Measurements from ENCODE around the gene PRAC2. TPM values are rescaled to one million over a fixed set of nuclear protein-coding genes. Genes with fewer than 3 reads are reported as not detected.

The PRAC2 gene
- total RNA-seq, 4 donors from 2014 or later: not detected

DNA sequence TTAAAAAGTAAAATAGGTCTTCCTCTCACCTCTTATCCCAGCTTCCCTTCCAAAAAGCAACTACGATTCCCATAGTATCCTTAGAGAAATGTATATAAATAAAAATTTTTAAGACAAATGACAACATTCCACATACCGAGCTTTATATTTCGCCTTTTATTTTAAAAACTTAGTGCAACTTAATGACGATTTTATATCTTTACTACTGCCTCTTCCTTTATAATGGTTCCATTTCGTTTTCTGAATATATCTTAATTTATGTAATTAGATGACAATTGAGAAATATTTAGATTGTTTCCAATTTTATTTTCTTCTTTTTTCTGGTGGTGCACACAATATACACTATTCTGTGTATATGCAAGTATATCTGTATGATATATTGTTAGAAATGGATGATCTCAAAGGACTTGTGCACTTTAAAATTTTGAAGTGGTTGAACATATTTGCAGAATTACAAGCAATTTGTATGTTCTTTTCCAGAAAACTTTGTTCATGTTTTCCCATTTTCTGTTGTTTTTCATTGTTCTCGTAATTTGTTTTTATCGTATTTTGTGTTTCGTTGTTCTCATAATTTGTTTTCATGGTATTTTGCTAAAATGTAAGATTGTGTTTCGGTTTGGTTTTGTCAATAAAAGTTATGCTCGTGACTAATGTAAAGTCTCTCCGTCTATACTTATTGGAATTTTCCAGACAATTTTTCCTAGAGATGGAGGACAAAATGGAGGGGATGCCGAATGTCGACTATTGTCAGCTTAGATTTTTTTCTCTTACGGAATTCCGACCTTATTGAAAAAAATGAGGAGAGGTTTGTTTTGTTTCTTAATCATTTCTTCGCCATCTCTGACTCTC, 26.0 kb downstream of the PRAC2 start:
- Histone ChIP-seq H3K9me3 (no peaks in the 10 kb centered on the region), H3K27ac (no peak overlapping the region), H3K4me1 (peaks cover 14% of the 10 kb centered on the region), H3K27me3 (peaks cover 100% of the 10 kb centered on the region), H3K36me3 (no peaks in the 10 kb centered on the region), H3K4me3 (no peak overlapping the region)
- no peak for DNase-seq (ENCODE audit: low spot score in 2 of 2)
- 37% methylated on average over 16 of the region's 16 CpGs for WGBS
- TF ChIP-seq POLR2A (IDR thresholded peaks at IDR 0.05) (no peak), POLR2AphosphoS5 (IDR thresholded peaks at IDR 0.05) (no peak), EP300 (IDR thresholded peaks at IDR 0.05) (no peak)
- TF ChIP-seq, protein P1, sequence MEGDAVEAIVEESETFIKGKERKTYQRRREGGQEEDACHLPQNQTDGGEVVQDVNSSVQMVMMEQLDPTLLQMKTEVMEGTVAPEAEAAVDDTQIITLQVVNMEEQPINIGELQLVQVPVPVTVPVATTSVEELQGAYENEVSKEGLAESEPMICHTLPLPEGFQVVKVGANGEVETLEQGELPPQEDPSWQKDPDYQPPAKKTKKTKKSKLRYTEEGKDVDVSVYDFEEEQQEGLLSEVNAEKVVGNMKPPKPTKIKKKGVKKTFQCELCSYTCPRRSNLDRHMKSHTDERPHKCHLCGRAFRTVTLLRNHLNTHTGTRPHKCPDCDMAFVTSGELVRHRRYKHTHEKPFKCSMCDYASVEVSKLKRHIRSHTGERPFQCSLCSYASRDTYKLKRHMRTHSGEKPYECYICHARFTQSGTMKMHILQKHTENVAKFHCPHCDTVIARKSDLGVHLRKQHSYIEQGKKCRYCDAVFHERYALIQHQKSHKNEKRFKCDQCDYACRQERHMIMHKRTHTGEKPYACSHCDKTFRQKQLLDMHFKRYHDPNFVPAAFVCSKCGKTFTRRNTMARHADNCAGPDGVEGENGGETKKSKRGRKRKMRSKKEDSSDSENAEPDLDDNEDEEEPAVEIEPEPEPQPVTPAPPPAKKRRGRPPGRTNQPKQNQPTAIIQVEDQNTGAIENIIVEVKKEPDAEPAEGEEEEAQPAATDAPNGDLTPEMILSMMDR (IDR thresholded peaks at IDR 0.05): no peak

GRCh38 chr17:48749621-48750553, 26.9 kb downstream of the PRAC2 start:
- no peaks in the 10 kb centered on the region for H3K36me3 ChIP-seq
- TF ChIP-seq POLR2A (IDR thresholded peaks at IDR 0.05) (no peak), EP300 (IDR thresholded peaks at IDR 0.05) (no peak), POLR2AphosphoS5 (IDR thresholded peaks at IDR 0.05) (no peak)
- TF ChIP-seq, protein P1 (IDR thresholded peaks at IDR 0.05): no peak
- H3K27me3 ChIP-seq: peaks cover 100% of the 10 kb centered on the region
- H3K27ac ChIP-seq: no peak overlapping the region
- H3K4me1 ChIP-seq: peaks cover 23% of the 10 kb centered on the region
- 17% methylated on average over 24 of the region's 32 CpGs for WGBS
- no peaks in the 10 kb centered on the region for H3K9me3 ChIP-seq
- H3K4me3 ChIP-seq: no peak overlapping the region
- DNase-seq (ENCODE audit: low spot score in 2 of 2): no peak

DNA sequence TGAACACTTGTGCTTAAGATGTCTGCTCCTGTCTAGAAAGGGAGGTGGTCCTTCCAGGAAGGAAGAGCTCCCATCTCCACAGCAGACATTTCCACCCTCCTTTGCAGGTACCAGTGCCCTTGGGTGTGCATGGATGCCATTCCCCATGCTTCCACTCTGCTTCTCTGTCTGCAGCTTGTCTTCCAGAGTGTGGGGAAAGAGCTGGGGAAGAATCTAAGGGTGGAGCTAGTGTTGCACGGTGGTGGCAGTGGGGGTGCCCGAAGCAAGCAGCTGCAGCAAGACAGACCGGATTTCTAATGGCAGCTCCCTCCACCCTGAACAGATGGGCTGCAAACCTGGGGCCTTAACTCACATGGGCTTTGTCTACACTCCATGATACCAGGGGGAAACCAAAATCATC, 28.2 kb downstream of the PRAC2 start:
- 0% methylated on average over 3 of the region's 3 CpGs for WGBS
- Histone ChIP-seq H3K4me1 (peaks cover 26% of the 10 kb centered on the region), H3K36me3 (no peaks in the 10 kb centered on the region), H3K4me3 (no peak overlapping the region), H3K27ac (no peak overlapping the region), H3K9me3 (no peaks in the 10 kb centered on the region), H3K27me3 (peaks cover 100% of the 10 kb centered on the region)
- no peak for DNase-seq (ENCODE audit: low spot score in 2 of 2)
- no peak for TF ChIP-seq EP300 (IDR thresholded peaks at IDR 0.05)
- TF ChIP-seq, protein P1 (IDR thresholded peaks at IDR 0.05): no peak

DNA sequence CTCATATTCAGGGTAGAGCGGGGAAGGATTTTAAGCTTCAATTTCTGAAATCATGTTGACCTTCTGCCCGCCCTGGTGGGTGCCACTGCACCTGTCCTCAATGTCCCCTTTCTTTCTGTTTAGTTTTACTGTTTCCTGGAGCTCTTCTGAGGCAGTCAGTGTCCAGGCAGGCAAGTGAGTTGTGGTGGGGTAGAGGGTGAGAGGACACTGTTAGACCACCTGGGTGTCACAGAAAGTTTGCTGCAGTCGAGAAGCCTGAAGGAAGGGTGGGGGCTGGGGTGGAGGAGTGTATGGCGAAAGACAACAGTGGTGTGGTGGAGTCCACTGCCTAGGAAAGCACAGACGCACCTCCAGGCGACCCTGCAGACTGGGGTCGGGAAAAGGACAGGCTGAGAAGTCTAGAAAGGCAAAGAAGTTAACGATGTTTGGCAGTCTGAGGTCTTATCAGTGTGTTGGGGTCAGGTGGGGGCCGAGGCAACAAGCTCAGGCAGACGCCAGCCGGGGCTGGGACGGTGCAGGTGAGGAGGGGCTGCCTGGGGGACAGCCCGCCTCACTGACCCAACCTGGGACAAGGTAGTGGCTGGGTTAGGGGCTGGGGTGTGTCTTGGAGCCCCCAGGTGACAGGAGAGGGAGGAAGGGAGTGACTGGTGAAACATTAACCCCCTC, 28.9 kb downstream of the PRAC2 start:
- DNase-seq (ENCODE audit: low spot score in 2 of 2): no peak
- Histone ChIP-seq H3K27me3 (peaks cover 100% of the 10 kb centered on the region), H3K4me1 (peaks cover 25% of the 10 kb centered on the region), H3K36me3 (no peaks in the 10 kb centered on the region), H3K27ac (no peak overlapping the region), H3K4me3 (no peak overlapping the region), H3K9me3 (no peaks in the 10 kb centered on the region)
- TF ChIP-seq POLR2AphosphoS5 (IDR thresholded peaks at IDR 0.05) (no peak), EP300 (IDR thresholded peaks at IDR 0.05) (no peak), POLR2A (IDR thresholded peaks at IDR 0.05) (no peak)
- TF ChIP-seq, protein P1 (IDR thresholded peaks at IDR 0.05): no peak
- 12% methylated on average over 13 of the region's 13 CpGs for WGBS

All from suprapubic skin (tissue), 4 donors.